K562 (cell line): ENCODE results near the gene HOTAIR.

Experiments
- EGR1 ChIP-seq: fragments of 450-650 bp; conservative IDR thresholded peaks from 2 replicates; pipeline ENCODE4 v1.6.1; 2017; ENCODE audit warnings: mild to moderate bottlenecking
- NONO ChIP-seq, 2 experiments: fragments of 200-400 bp in 1 of 2; fragments of 450-650 bp in 1 of 2; formaldehyde crosslinking in 1 of 2; IDR thresholded peaks; 2 replicates each; pipeline ENCODE4 v1.6.1; 2017; ENCODE audit warnings: low read depth in 2 of 2, mild to moderate bottlenecking in 2 of 2, moderate library complexity in 2 of 2, low read length in 1 of 2

DNA sequence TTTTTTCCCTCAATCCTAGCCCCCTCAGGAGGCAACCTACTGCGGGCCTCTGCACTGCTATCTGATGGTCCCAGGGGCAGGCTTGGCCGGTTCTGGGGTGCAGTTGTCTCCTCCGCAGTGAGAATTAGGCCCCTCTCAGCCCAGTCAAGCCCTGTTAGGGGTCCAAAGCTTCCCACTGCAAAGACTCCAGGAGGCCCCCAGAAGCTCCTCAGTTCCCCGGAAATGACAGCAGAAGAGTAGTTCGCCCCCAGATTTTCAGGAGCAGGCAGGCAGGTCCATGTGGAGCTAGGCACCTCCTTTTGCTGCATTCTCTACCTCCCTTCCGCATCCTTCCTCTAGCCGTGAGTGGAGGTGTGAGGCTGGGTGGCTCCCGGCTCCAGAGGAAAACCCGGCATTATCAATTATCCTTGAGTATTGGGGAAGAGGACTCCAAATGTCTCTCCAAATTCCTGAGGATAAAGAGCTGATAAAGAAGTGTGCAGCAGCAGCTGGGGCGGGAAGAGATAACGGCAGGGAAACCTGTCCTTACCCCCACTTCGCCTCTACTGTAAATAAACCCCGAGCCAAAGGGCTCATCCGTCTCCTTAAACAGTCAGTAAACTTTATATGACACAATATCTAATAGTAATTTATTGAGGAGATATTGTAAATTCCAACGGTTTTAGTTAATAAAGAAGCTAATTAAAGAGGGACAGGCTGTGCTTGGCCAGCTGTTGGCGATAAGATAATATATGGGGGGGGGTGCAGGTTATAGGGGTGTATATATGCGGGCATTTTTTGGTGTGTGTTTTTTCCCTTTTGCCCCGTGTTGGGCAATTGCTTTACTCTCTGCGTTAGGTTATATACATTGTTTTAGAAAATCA lies 20.7 kb downstream of the HOTAIR start:
- TF ChIP-seq EGR1 (no peak), NONO (IDR thresholded peaks at IDR 0.05; ENCODE audit: low read depth in 2 of 2, low read length in 1 of 2) (no peak)
